PC-3 (cell line): Measurements from ENCODE around the gene RARRES2. TPM values are rescaled to one million over a fixed set of nuclear protein-coding genes. Genes with fewer than 3 reads are reported as not detected.

Source experiments
- ATAC-seq: fragments of 200-7000 bp; cut with Tn5 transposase; 2 replicates; pipeline ENCODE4 v1.9.1; 2020; ENCODE audit warnings: mild to moderate bottlenecking, moderate library complexity
- BruUV-seq: library from RNA; stranded (reverse); fragments of 400-500 nt; replicated peaks from 2 replicates; lab custom pipeline; 2021; lab: Mats Ljungman, UMichigan
- CTCF ChIA-PET: fragments of 300-600 bp; sonication (Branson Sonifier 250); formaldehyde crosslinking; loops from one replicate; lab custom pipeline; 2022; ENCODE audit warnings: antibody characterized with exemption; lab: Charles Lee
- POLR2A ChIA-PET: fragments of 300-600 bp; sonication (Branson Sonifier 250); formaldehyde crosslinking; loops from one replicate; lab custom pipeline; 2022; ENCODE audit warnings: antibody characterized with exemption; ENCODE audit not compliant: unreplicated experiment; lab: Charles Lee
- DNase-seq: peaks from one replicate; pipeline ENCODE4 v3.0.0-alpha.2; 2015
- H2AFZ ChIP-seq: fragments of 300-600 bp; sonication (generic); 2 replicates; pipeline ENCODE4 v1.6.0; 2016; ENCODE audit warnings: antibody characterized with exemption, low read length
- H3F3A ChIP-seq: fragments of 300-600 bp; sonication (generic); one replicate; pipeline ENCODE4 v1.6.0; 2017; ENCODE audit warnings: antibody characterized with exemption, low read length, control low read depth, mild to moderate bottlenecking; ENCODE audit not compliant: unreplicated experiment
- H3K27ac ChIP-seq: fragments of 300-600 bp; sonication (generic); 2 replicates; pipeline ENCODE4 v1.5.1; 2016; ENCODE audit warnings: mild to moderate bottlenecking, low read length
- H3K27me3 ChIP-seq: fragments of 300-600 bp; sonication (generic); 2 replicates; pipeline ENCODE4 v1.6.1; 2016; ENCODE audit warnings: low read length, mixed read lengths
- H3K36me3 ChIP-seq: fragments of 300-600 bp; sonication (generic); 2 replicates; pipeline ENCODE4 v1.6.1; 2016; ENCODE audit warnings: low read depth, mixed run types, low read length, mixed read lengths
- H3K4me1 ChIP-seq: fragments of 300-600 bp; sonication (generic); 2 replicates; pipeline ENCODE4 v1.5.1; 2016; ENCODE audit warnings: low read length; ENCODE audit not compliant: insufficient read depth
- H3K4me2 ChIP-seq: fragments of 300-600 bp; sonication (generic); 2 replicates; pipeline ENCODE4 v1.6.0; 2016; ENCODE audit warnings: low read length
- H3K4me3 ChIP-seq: fragments of 300-600 bp; sonication (generic); 2 replicates; pipeline ENCODE4 v1.5.1; 2016; ENCODE audit warnings: mild to moderate bottlenecking, low read length, mixed read lengths
- H3K79me2 ChIP-seq: fragments of 300-600 bp; sonication (generic); 2 replicates; pipeline ENCODE4 v1.6.1; 2017; ENCODE audit warnings: low read length, mixed read lengths
- H3K9ac ChIP-seq: fragments of 300-600 bp; sonication (generic); 2 replicates; pipeline ENCODE4 v1.6.0; 2016; ENCODE audit warnings: mild to moderate bottlenecking, low read length
- H3K9me2 ChIP-seq: fragments of 300-600 bp; sonication (generic); replicated peaks from 2 replicates; pipeline ENCODE4 v1.6.1; 2016; ENCODE audit warnings: mixed run types, low read length, mixed read lengths
- H3K9me3 ChIP-seq: fragments of 300-600 bp; sonication (generic); 2 replicates; pipeline ENCODE4 v1.6.1; 2016; ENCODE audit warnings: low read length, mixed read lengths
- H4K20me1 ChIP-seq: fragments of 300-600 bp; sonication (generic); 2 replicates; pipeline ENCODE4 v1.6.1; 2016; ENCODE audit warnings: low read length, mixed read lengths
- CTCF ChIP-seq: fragments of 300-600 bp; sonication (generic); conservative IDR thresholded peaks from 2 replicates; pipeline ENCODE4 v1.5.1; 2017; ENCODE audit warnings: antibody characterized with exemption, low read depth, mild to moderate bottlenecking, low read length
- EZH2 ChIP-seq: fragments of 300-600 bp; sonication (generic); IDR thresholded peaks from one replicate; pipeline ENCODE4 v1.6.1; 2017; ENCODE audit warnings: antibody characterized with exemption, mild to moderate bottlenecking, low read length; ENCODE audit not compliant: unreplicated experiment
- EZH2phosphoT487 ChIP-seq: fragments of 300-600 bp; sonication (generic); IDR thresholded peaks from 2 replicates; pipeline ENCODE4 v1.6.1; 2018; ENCODE audit warnings: mild to moderate bottlenecking, antibody characterized with exemption, low read length, borderline replicate concordance
- intact Hi-C: fragments of 100-400 bp; cut with micrococcal nuclease; formaldehyde crosslinking; loops from 2 replicates; pipeline ENCODE4 v1.9.0; 2023
- total RNA-seq: library from RNA; depleted of rRNA; stranded (reverse); fragments of >200 nt; gene quantifications from 2 replicates; pipeline ENCODE4 v1.2.3, GENCODE V29; 2014

Gene RARRES2
- total RNA-seq, 1 experiment from 2014 or later, result 1.6 TPM

- Histone ChIP-seq H3K4me1 (peaks cover 8% of the 10 kb centered on the region), H3K9me2 (no peaks in the 10 kb centered on the region), H3K4me2 (no peak overlapping the region), H3K9ac (no peak overlapping the region), H2AFZ (no peak overlapping the region), H3K4me3 (no peak overlapping the region), H4K20me1 (no peaks in the 10 kb centered on the region), H3F3A (no peaks in the 10 kb centered on the region), H3K79me2 (no peaks in the 10 kb centered on the region), H3K27ac (no peak overlapping the region), H3K9me3 (no peaks in the 10 kb centered on the region), H3K36me3 (no peaks in the 10 kb centered on the region), H3K27me3 (no peaks in the 10 kb centered on the region)
- no TSS peak for BruUV-seq
- intact Hi-C loops, result no loop called here
- ChIA-PET POLR2A (no interaction called here), CTCF (no interaction called here)
- TF ChIP-seq CTCF (no peak), EZH2phosphoT487 (no peak), EZH2 (no peak)
- ATAC-seq, result no peak
- DNase-seq, result no peak
Observed at GRCh38 chr7:150385302-150385723, 43.9 kb upstream of the RARRES2 start.

GRCh38 chr7:150384406-150385301 is 43.2 kb upstream of the RARRES2 start:
- no peaks in the 10 kb centered on the region for H3K9me3 ChIP-seq
- no peaks in the 10 kb centered on the region for H3K27me3 ChIP-seq
- CTCF ChIA-PET, result no interaction called here
- no peaks in the 10 kb centered on the region for H3K79me2 ChIP-seq
- H3K27ac ChIP-seq, result no peak overlapping the region
- no peak overlapping the region for H3K4me2 ChIP-seq
- no TSS peak for BruUV-seq
- H3K9me2 ChIP-seq, result no peaks in the 10 kb centered on the region
- no peak overlapping the region for H3K4me3 ChIP-seq
- H2AFZ ChIP-seq, result no peak overlapping the region
- no peaks in the 10 kb centered on the region for H4K20me1 ChIP-seq
- H3K36me3 ChIP-seq, result no peaks in the 10 kb centered on the region
- POLR2A ChIA-PET, result no interaction called here
- H3K4me1 ChIP-seq, result 0 out of 2 replicates have a peak, but pooled peaks cover 9% of the 10 kb centered on the region
- ATAC-seq (no peak), DNase-seq (no peak)
- no peak overlapping the region for H3K9ac ChIP-seq
- H3F3A ChIP-seq, result no peaks in the 10 kb centered on the region
- intact Hi-C loops, result no loop called here
- no peak for TF ChIP-seq EZH2phosphoT487
- no peak for TF ChIP-seq EZH2
- no peak for TF ChIP-seq CTCF
